Renal cortex interstitium (tissue), 11 donors: ENCODE measurements around the gene TOP1. TPM values are rescaled to one million over a fixed set of nuclear protein-coding genes. Genes with fewer than 3 reads are reported as not detected.
A peak's percentile ranks its signal among the peaks of the same experiment; 100 is the strongest.

Experiments used
- DNase-seq, 11 donors: peaks; one replicate each; pipeline ENCODE4 v3.0.0-alpha.2; 2013; ENCODE audit warnings: low read depth in 9 of 11, low spot score in 4 of 11; ENCODE audit errors: extremely low read depth in 1 of 11
- polyA plus RNA-seq, 3 donors: library from polyadenylated mRNA; unstranded; fragments of 120-200 nt; gene quantifications; one replicate each; pipeline ENCODE4 v1.2.1, GENCODE V29; 2013; ENCODE audit not compliant: insufficient read length in 3 of 3

Gene TOP1
- polyA plus RNA-seq, 3 donors, result 102 to 124 (median 115) TPM

- DNase-seq, result peak in 2 of 11 donors; percentile 39 to 43
Observed at GRCh38 chr20:41029150-41029901, 704 bp downstream of the TOP1 start.

- no peak for DNase-seq
Observed at GRCh38 chr20:41030061-41030460, 1.4 kb downstream of the TOP1 start.

- DNase-seq, result no peak
Observed at GRCh38 chr20:41030531-41031242, 2.1 kb downstream of the TOP1 start.

GRCh38 chr20:41031243-41031619 is 2.6 kb downstream of the TOP1 start:
- no peak for DNase-seq

- no peak for DNase-seq
Observed at GRCh38 chr20:41032271-41032670, 3.6 kb downstream of the TOP1 start.

- no peak for DNase-seq
Observed at GRCh38 chr20:41034239-41034638, 5.6 kb downstream of the TOP1 start.

GRCh38 chr20:41035207-41035606 is 6.6 kb downstream of the TOP1 start:
- no peak for DNase-seq

GRCh38 chr20:41037179-41037578 is 8.6 kb downstream of the TOP1 start:
- DNase-seq, result no peak

GRCh38 chr20:41038149-41038877 is 9.7 kb downstream of the TOP1 start:
- no peak for DNase-seq

GRCh38 chr20:41038878-41039404 is 10.3 kb downstream of the TOP1 start:
- no peak for DNase-seq

GRCh38 chr20:41040855-41041254 is 12.2 kb downstream of the TOP1 start:
- DNase-seq, result no peak

- no peak for DNase-seq
Observed at GRCh38 chr20:41041693-41042092, 13.1 kb downstream of the TOP1 start.

- DNase-seq, result no peak
Observed at GRCh38 chr20:41044409-41045062, 15.9 kb downstream of the TOP1 start.

GRCh38 chr20:41045671-41046070 is 17.0 kb downstream of the TOP1 start:
- no peak for DNase-seq

GRCh38 chr20:41046716-41047115 is 18.1 kb downstream of the TOP1 start:
- no peak for DNase-seq

GRCh38 chr20:41047279-41047974 is 18.8 kb downstream of the TOP1 start:
- no peak for DNase-seq

- no peak for DNase-seq
Observed at GRCh38 chr20:41047975-41048305, 19.3 kb downstream of the TOP1 start.

GRCh38 chr20:41048461-41049301 is 20.1 kb downstream of the TOP1 start:
- no peak for DNase-seq
